Measurements from ENCODE around the gene HIRA. TPM values are rescaled to one million over a fixed set of nuclear protein-coding genes. Genes with fewer than 3 reads are reported as not detected.
A peak's percentile ranks its signal among the peaks of the same experiment; 100 is the strongest.

HIRA gene
- total RNA-seq, 4 donors from 2014 or later, result 18.3 to 29.3 (median 20.3) TPM

- TF ChIP-seq POLR2A (IDR thresholded peaks at IDR 0.05) (no peak), CTCF (IDR thresholded peaks at IDR 0.05) (no peak), POLR2AphosphoS5 (IDR thresholded peaks at IDR 0.05) (no peak), EP300 (IDR thresholded peaks at IDR 0.05; ENCODE audit: low read depth) (no peak)
- peaks cover 9% of the 10 kb centered on the region for H3K27me3 ChIP-seq
- peaks cover under 1 to 14% (median 11%) of the 10 kb centered on the region in 4 donors for H3K4me1 ChIP-seq
- H3K4me3 ChIP-seq, result no peak overlapping the region
- in situ Hi-C loops (cut with MboI; ENCODE audit: low pct_ligation_motif_present in 1 of 4, low pct_unique_long_range_greater_than_20kb in 1 of 4, low sequenced_read_pairs in 3 of 4), result no loop called here
- intact Hi-C loops (cut with DNase I; ENCODE audit: low total_unique reads), result no loop called here
- WGBS, 2 donors (ENCODE audit: low coverage in 1 of 2), result 36 to 46% methylated on average over 2 to 5 of the region's 5 CpGs
- no peaks in the 10 kb centered on the region for H3K9me3 ChIP-seq
- no peak overlapping the region for H3K27ac ChIP-seq
- no peak for DNase-seq
- no peaks in the 10 kb centered on the region for H3K36me3 ChIP-seq
These were observed 144.3 kb downstream of the HIRA start for GRCh38 chr22:19287076-19287707.

GRCh38 chr22:19285831-19286230 lies 145.7 kb downstream of the HIRA start:
- H3K4me1 ChIP-seq, result peaks cover 0 to 10% (median 6%) of the 10 kb centered on the region in 4 donors
- H3K4me3 ChIP-seq, result no peak overlapping the region
- 64% methylated on average over 1 of the region's 1 CpG; no CpG with 5 or more reads in 1 of the 2 donors for WGBS, 2 donors (ENCODE audit: low coverage in 1 of 2)
- in situ Hi-C loops (cut with MboI; ENCODE audit: low pct_ligation_motif_present in 1 of 4, low pct_unique_long_range_greater_than_20kb in 1 of 4, low sequenced_read_pairs in 3 of 4), result no loop called here
- H3K27ac ChIP-seq, result peak overlapping the region in 1 of 4 donors; percentile 23
- TF ChIP-seq POLR2AphosphoS5 (IDR thresholded peaks at IDR 0.05) (no peak), POLR2A (IDR thresholded peaks at IDR 0.05) (no peak), EP300 (IDR thresholded peaks at IDR 0.05; ENCODE audit: low read depth) (no peak), CTCF (IDR thresholded peaks at IDR 0.05) (no peak)
- H3K36me3 ChIP-seq, result no peaks in the 10 kb centered on the region
- H3K9me3 ChIP-seq, result no peaks in the 10 kb centered on the region
- DNase-seq, result no peak
- intact Hi-C loops (cut with DNase I; ENCODE audit: low total_unique reads), result no loop called here
- peaks cover 9% of the 10 kb centered on the region for H3K27me3 ChIP-seq

Small RNA genes lying within 50 kb of the gene (small RNA-seq; reads per million reads assigned to genes)
- gene RN7SL168P, result 0 to 0.28 (median 0) reads per million in 4 donors

Other genes starting within 250 kb of the HIRA start
- 1 to 10 TPM; 3.8 to 8.6 (median 5.6) TPM for gene CLTCL1, start 140.0 kb downstream of the HIRA start, total RNA-seq
- 10 to 100 TPM; 10.9 to 29.2 (median 13.7) TPM for gene MRPL40, start 812 bp upstream of the HIRA start, total RNA-seq
- gene C22orf39, start 16.0 kb upstream of the HIRA start, total RNA-seq, result 10 to 100 TPM; 26.6 to 50.7 (median 39.4) TPM
- 10 to 100 TPM in 3 of 4 donors, 1 to 10 TPM in 1; 4.9 to 57.2 (median 36.8) TPM for gene UFD1, start 47.5 kb upstream of the HIRA start, total RNA-seq
- 1 to 10 TPM in 3 of 4 donors, not detected in 1; 1.1 to 2.0 (median 1.2) TPM for gene CDC45, start 48.2 kb upstream of the HIRA start, total RNA-seq
- 100 to 1,000 TPM in 1 of 4 donors, 10 to 100 TPM in 3; 29.5 to 126 (median 63.9) TPM for gene CLDN5, start 92.7 kb upstream of the HIRA start, total RNA-seq

All from transverse colon (tissue), 4 donors.